ENCODE data around the gene ULBP1. TPM values are rescaled to one million over a fixed set of nuclear protein-coding genes. Genes with fewer than 3 reads are reported as not detected.
"Not testable (repeated sequence)": the region's sequence is repeated elsewhere in the genome, so short reads cannot be mapped to it uniquely, and the experiment has no call there.

The ULBP1 gene
- total RNA-seq, 1 experiment from 2014 or later = not detected

DNA sequence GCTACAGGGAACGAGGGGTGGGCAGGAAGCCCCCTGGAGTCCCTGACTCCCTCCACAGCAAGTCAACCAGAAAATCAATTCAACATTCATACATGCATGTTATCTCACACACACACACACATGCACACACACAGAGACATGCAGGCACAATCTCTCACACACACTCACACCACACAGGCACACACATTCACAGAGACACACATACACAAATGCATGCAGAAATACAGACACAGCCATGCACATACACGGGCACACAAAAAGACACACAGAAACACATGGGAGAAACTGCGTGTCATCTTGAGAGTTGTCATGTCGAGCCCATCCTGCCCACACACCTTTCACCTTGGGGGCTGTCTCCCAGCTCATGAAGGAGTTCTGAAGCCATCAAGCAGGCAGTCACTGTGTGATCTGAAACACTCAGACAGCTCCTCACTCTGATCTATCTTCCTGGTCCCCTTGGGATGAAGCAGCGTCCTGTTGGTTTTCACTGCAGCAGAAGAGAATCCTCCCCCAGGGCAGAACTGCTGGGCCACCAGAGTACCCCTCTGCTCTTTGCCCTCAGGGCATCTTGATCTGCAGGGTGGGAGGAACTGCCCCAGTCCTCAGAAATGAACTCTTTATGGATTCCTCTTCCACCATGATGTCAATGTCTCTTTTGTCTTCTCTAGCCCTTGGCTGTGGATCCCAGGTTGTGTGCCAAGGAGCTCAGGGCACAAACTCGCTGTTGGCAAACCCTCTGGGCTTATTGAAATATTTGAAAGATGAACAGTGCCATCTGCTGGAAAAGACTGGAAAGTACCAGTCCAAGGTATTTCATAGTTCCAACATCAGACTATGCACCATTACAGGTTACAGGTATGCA is 52.8 kb downstream of the ULBP1 start:
- H3K4me3 Mint-ChIP-seq (ENCODE audit: unreplicated experiment) = no peak overlapping the region
- BruUV-seq (replicated peaks) = no TSS peak
- no peak overlapping the region for H3K27ac Mint-ChIP-seq (ENCODE audit: low read depth, unreplicated experiment)
- intact Hi-C loops (cut with micrococcal nuclease) = loop anchor here (1.0 to 10.0 kb wide), 3 partner anchors 82 to 292 kb away; no protein-coding TSS in a partner anchor
- CTCF ChIA-PET = interaction anchor here (0.5 to 2.0 kb wide), 18 partner anchors 8 to 381 kb away, joined by 3 to 10 read pairs (median 3); partner anchors contain the start of gene PPP1R14C
- H3K4me1 Mint-ChIP-seq (ENCODE audit: insufficient read depth, unreplicated experiment) = peaks cover 13% of the 10 kb centered on the region
- peaks cover 43% of the 10 kb centered on the region for H3K27me3 Mint-ChIP-seq (ENCODE audit: insufficient read depth, unreplicated experiment)
- H3K9me3 Mint-ChIP-seq (ENCODE audit: unreplicated experiment) = no peaks in the 10 kb centered on the region
- POLR2A ChIA-PET = interaction anchor here (1.0 to 1.6 kb wide), 2 partner anchors 82 to 169 kb away, joined by 4 to 5 read pairs; no protein-coding TSS in a partner anchor
- peak; percentile 65 for TF ChIP-seq CTCF (IDR thresholded peaks at IDR 0.05; ENCODE audit: unreplicated experiment)
- peak; percentile 74 for DNase-seq (ENCODE audit: unreplicated experiment)
- no peaks in the 10 kb centered on the region for H3K36me3 Mint-ChIP-seq (ENCODE audit: insufficient read depth, unreplicated experiment)

DNA sequence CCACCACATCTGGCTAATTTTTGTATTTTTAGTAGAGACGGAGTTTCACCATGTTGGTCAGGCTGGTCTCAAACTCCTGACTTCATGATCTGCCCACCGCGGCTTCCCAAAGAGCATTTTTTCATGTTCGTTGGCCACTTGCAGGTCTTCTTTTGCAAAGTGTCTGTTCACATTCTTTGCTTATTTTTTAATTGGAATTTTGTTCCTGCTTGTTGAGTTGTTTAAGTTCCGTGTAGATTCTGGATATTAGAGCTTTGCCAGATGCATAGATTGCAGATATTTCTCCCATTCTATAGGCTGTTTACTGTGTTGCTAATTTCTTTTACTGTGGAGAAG is 53.4 kb downstream of the ULBP1 start:
- CTCF ChIA-PET = interaction anchor here (0.6 to 2.0 kb wide), 12 partner anchors 9 to 381 kb away, joined by 3 to 10 read pairs (median 3); partner anchors contain the start of gene PPP1R14C
- not testable (repeated sequence) for H3K4me3 Mint-ChIP-seq (ENCODE audit: unreplicated experiment); H3K36me3 Mint-ChIP-seq (ENCODE audit: insufficient read depth, unreplicated experiment); BruUV-seq (replicated peaks); H3K27ac Mint-ChIP-seq (ENCODE audit: low read depth, unreplicated experiment); DNase-seq (ENCODE audit: unreplicated experiment); H3K9me3 Mint-ChIP-seq (ENCODE audit: unreplicated experiment)
- H3K4me1 Mint-ChIP-seq (ENCODE audit: insufficient read depth, unreplicated experiment) = peaks cover 13% of the 10 kb centered on the region
- POLR2A ChIA-PET = interaction anchor here (1.0 to 1.6 kb wide), 2 partner anchors 82 to 170 kb away, joined by 4 to 5 read pairs; no protein-coding TSS in a partner anchor
- peaks cover 43% of the 10 kb centered on the region for H3K27me3 Mint-ChIP-seq (ENCODE audit: insufficient read depth, unreplicated experiment)
- intact Hi-C loops (cut with micrococcal nuclease) = loop anchor here (1.0 to 10.0 kb wide), 3 partner anchors 83 to 292 kb away; no protein-coding TSS in a partner anchor

- no peak for TF ChIP-seq CTCF (IDR thresholded peaks at IDR 0.05; ENCODE audit: unreplicated experiment)
- Mint-ChIP-seq H3K36me3 (ENCODE audit: insufficient read depth, unreplicated experiment) (no peaks in the 10 kb centered on the region), H3K27me3 (ENCODE audit: insufficient read depth, unreplicated experiment) (peaks cover 30% of the 10 kb centered on the region), H3K27ac (ENCODE audit: low read depth, unreplicated experiment) (no peak overlapping the region), H3K4me3 (ENCODE audit: unreplicated experiment) (no peak overlapping the region), H3K4me1 (ENCODE audit: insufficient read depth, unreplicated experiment) (peaks cover 13% of the 10 kb centered on the region), H3K9me3 (ENCODE audit: unreplicated experiment) (no peaks in the 10 kb centered on the region)
- intact Hi-C loops (cut with micrococcal nuclease) = loop anchor here (10.0 kb wide), 2 partner anchors 174 to 294 kb away; no protein-coding TSS in a partner anchor
- DNase-seq (ENCODE audit: unreplicated experiment) = no peak
- ChIA-PET POLR2A (no interaction called here), CTCF (interaction anchor here (0.6 to 1.0 kb wide), 2 partner anchors 84 to 301 kb away, joined by 3 to 4 read pairs; partner anchors contain the start of gene LATS1)
- BruUV-seq (replicated peaks) = no TSS peak
Observed at GRCh38 chr6:150018846-150019580, 55.3 kb downstream of the ULBP1 start.

DNA sequence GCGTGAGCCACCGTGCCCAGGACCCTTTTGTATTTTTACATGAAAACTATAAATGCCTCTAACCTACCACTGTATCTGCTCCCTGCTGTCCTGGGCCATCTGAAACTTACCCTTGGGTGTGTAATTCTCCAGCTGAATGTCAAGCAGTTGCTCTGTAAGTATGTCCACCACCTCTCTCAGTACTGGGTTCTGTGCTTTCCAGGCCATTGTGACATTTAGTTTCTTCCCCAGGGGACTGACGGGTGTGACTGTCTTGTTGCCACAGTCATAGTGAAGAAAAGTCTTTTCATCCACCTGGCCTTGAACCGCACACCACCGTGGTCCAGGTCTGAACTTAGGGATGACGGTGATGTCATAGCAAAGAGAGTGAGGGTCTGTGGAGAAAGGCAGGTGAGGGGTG is 58.1 kb downstream of the ULBP1 start:
- intact Hi-C loops (cut with micrococcal nuclease); H3K27ac Mint-ChIP-seq (ENCODE audit: low read depth, unreplicated experiment); H3K27me3 Mint-ChIP-seq (ENCODE audit: insufficient read depth, unreplicated experiment); POLR2A ChIA-PET; H3K36me3 Mint-ChIP-seq (ENCODE audit: insufficient read depth, unreplicated experiment); H3K4me3 Mint-ChIP-seq (ENCODE audit: unreplicated experiment); H3K9me3 Mint-ChIP-seq (ENCODE audit: unreplicated experiment); DNase-seq (ENCODE audit: unreplicated experiment); BruUV-seq (replicated peaks); CTCF ChIA-PET: not testable (repeated sequence)
- H3K4me1 Mint-ChIP-seq (ENCODE audit: insufficient read depth, unreplicated experiment) = peaks cover 20% of the 10 kb centered on the region

Other genes with a start within 250 kb of the ULBP1 start
- gene LATS1, start 245.8 kb upstream of the ULBP1 start, total RNA-seq (2022) = 28.8 and 34.3 TPM in 2 replicates
- gene NUP43, start 217.4 kb upstream of the ULBP1 start, total RNA-seq (2022) = 47.8 and 50.5 TPM in 2 replicates
- 117 and 121 TPM in 2 replicates for gene PCMT1, start 214.2 kb upstream of the ULBP1 start, total RNA-seq (2022)
- gene LRP11, start 99.6 kb upstream of the ULBP1 start, total RNA-seq (2022) = 38.1 and 46.1 TPM in 2 replicates
- gene RAET1E, start 65.8 kb upstream of the ULBP1 start, total RNA-seq (2022) = 28.9 and 37.6 TPM in 2 replicates
- gene RAET1G, start 40.8 kb upstream of the ULBP1 start, total RNA-seq (2022) = 8.3 and 9.9 TPM in 2 replicates
- gene ULBP2, start 21.9 kb upstream of the ULBP1 start, total RNA-seq (2022) = 3.1 and 5.2 TPM in 2 replicates
- 1.2 TPM in 2 replicates for gene RAET1L, start 61.6 kb downstream of the ULBP1 start, total RNA-seq (2022)
- gene ULBP3, start 105.2 kb downstream of the ULBP1 start, total RNA-seq (2022) = 4.9 and 6.3 TPM in 2 replicates
- gene PPP1R14C, start 179.1 kb downstream of the ULBP1 start, total RNA-seq (2022) = 32.0 and 38.7 TPM in 2 replicates

Data from MCF 10A (cell line).